LNCaP clone FGC (cell line): Measurements from ENCODE around the gene SCAI.
"Not testable (repeated sequence)": the region's sequence is repeated elsewhere in the genome, so short reads cannot be mapped to it uniquely, and the experiment has no call there.

Source experiments
- DNase-seq: peaks from one replicate; pipeline ENCODE4 v3.0.0-alpha.2; 2011; ENCODE audit warnings: low read depth
- H3K4me3 ChIP-seq: 2 replicates; pipeline ENCODE4 v1.5.1; 2011; ENCODE audit warnings: mild to moderate bottlenecking, low read depth, low read length, control low read depth
- CTCF ChIP-seq: IDR thresholded peaks from 2 replicates; pipeline ENCODE4 v1.5.1; 2012; ENCODE audit warnings: mild to moderate bottlenecking; ENCODE audit not compliant: control insufficient read depth, insufficient read depth; ENCODE audit errors: extremely low read depth

The SCAI gene

GRCh38 chr9:125125523-125125922 lies 17.8 kb downstream of the SCAI start:
- H3K4me3 ChIP-seq: no peak overlapping the region
- no peak for TF ChIP-seq CTCF
- DNase-seq: no peak

DNA sequence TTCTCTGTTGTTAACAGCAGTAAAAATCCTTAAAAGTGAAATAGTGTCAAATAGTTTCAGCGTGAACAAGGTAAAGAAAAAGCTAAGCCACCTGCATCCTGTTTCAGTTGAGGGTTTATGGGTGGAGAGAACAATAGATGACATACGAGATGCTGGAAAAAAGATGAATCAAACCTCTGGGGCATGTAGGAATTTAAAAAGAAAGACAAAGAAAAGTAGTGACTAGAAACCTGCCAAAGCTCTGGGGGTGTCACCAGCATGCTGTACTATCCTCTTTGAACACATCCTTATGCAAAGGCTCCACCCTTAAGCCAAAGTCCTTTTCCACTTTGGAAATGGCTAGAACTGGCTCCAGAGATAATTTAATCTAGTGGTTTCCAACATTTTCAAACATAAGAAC lies 22.2 kb downstream of the SCAI start:
- no peak for TF ChIP-seq CTCF
- H3K4me3 ChIP-seq: no peak overlapping the region
- no peak for DNase-seq

DNA sequence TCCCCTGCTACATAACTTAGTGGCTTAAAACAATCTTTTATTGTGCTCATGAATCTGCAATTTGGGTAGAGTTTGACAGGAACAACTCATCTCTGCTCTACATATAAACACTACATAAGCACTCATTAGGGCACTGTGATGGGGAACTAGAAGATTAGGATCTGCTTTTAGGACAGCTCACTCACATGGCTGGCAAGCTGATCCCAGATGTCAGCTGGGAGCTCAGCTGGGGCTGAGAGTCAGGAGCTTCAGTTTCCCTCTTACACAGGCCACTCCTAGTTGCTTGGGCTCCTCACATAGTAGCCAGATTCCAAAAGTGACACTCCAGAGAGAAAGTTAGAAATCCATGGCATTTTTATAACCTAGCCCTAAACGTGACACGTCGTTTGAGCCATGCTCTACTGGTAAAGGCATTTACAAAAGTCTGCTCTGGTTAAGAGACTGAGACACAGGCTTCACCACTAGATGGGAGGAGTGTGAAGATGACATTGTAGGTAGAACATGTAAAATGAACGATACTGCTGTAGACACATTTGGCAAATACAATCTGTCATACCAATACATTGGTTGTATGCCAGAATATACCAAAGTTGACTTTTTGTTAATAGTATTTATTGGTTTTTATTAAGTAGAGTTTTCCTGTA lies 23.6 kb downstream of the SCAI start:
- no peak for TF ChIP-seq CTCF
- H3K4me3 ChIP-seq: no peak overlapping the region
- DNase-seq: no peak

DNA sequence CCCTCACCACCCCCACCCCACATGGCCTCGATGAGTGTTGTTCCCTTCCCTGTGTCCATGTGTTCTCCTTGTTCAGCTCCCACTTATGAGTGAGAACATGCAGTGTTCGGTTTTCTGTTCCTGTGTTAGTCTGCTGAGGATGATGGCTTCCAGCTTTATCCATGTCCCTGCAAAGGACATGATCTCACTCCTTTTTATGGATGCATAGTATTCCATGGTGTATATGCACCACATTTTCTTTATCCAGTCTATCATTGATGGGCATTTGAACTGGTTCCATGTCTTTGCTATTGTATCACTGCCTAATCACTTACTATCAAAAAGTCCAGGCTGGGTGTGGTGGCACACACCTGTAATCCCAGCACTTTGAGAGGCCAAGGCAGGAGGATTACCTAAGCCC lies 24.6 kb downstream of the SCAI start:
- H3K4me3 ChIP-seq, DNase-seq: not testable (repeated sequence)

GRCh38 chr9:125114503-125114902 lies 28.8 kb downstream of the SCAI start:
- H3K4me3 ChIP-seq, DNase-seq: not testable (repeated sequence)

DNA sequence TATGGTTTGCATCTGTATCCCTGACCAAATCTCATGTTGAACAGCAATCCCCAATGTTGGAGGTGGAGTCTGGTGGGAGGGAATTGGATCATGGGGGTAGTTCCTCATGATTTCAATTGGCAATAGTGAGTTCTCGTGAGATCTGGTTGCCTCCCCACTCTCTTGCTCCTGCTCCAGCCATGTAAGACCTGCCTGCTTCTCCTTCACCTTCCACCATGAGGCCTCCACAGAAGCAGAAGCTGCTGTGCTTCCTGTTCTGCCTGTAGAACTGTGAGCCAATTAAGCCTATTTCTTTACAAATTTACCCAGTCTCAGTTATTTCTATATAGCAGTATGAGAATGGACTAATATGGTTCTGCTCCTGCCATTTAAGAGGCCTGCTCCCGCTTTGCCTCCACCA lies 32.9 kb downstream of the SCAI start:
- no peak for DNase-seq
- no peak for TF ChIP-seq CTCF
- no peak overlapping the region for H3K4me3 ChIP-seq

DNA sequence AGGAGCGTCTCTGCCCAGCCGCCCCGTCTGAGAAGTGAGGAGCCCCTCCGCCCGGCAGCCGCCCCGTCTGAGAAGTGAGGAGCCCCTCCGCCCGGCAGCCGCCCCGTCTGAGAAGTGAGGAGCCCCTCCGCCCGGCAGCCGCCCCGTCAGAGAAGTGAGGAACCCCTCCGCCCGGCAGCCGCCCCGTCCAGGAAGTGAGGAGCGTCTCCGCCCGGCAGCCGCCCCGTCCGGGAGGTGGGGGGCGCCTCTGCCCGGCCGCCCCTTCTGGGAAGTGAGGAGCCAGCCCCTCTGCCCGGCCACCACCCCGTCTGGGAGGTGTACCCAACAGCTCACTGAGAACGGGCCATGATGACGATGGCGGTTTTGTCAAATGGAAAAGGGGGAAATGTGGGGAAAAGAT lies 34.8 kb downstream of the SCAI start:
- H3K4me3 ChIP-seq, DNase-seq: not testable (repeated sequence)

GRCh38 chr9:125106285-125106893 lies 36.9 kb downstream of the SCAI start:
- no peak for DNase-seq
- no peak overlapping the region for H3K4me3 ChIP-seq
- no peak for TF ChIP-seq CTCF
